SH-SY5Y (cell line): ENCODE results near the gene CAT.

Source experiments
- GATA2 ChIP-seq: IDR thresholded peaks from 2 replicates; pipeline ENCODE4 v1.6.1; 2011; ENCODE audit warnings: mild to moderate bottlenecking, low read depth, low read length
- GATA3 ChIP-seq: IDR thresholded peaks from 2 replicates; pipeline ENCODE4 v1.6.1; 2011; ENCODE audit warnings: low read depth, mild to moderate bottlenecking, low read length, moderate library complexity

GRCh38 chr11:34493926-34494595 is 55.3 kb downstream of the CAT start:
- TF ChIP-seq GATA2 (no peak), GATA3 (no peak)
